ENCODE measurements around the gene AFAP1.

Gene AFAP1

GRCh38 chr4:7766086-7766485, 173.6 kb downstream of the AFAP1 start:
- DNase-seq, result no peak

- DNase-seq, result no peak
Measured at GRCh38 chr4:7765666-7766065, 174.0 kb downstream of the AFAP1 start.

GRCh38 chr4:7764466-7764865, 175.2 kb downstream of the AFAP1 start:
- DNase-seq, result no peak

- no peak for DNase-seq
Measured at GRCh38 chr4:7763788-7764187, 175.9 kb downstream of the AFAP1 start.

- DNase-seq, result no peak
Measured at GRCh38 chr4:7763106-7763505, 176.6 kb downstream of the AFAP1 start.

GRCh38 chr4:7762376-7763030, 177.2 kb downstream of the AFAP1 start:
- no peak for DNase-seq

GRCh38 chr4:7761720-7762119, 177.9 kb downstream of the AFAP1 start:
- DNase-seq, result peak; percentile 23

- DNase-seq, result no peak
Measured at GRCh38 chr4:7761312-7761711, 178.3 kb downstream of the AFAP1 start.

GRCh38 chr4:7760706-7761105, 179.0 kb downstream of the AFAP1 start:
- DNase-seq, result no peak

GRCh38 chr4:7760228-7760627, 179.4 kb downstream of the AFAP1 start:
- no peak for DNase-seq

- DNase-seq, result no peak
Measured at GRCh38 chr4:7759635-7760034, 180.0 kb downstream of the AFAP1 start.

GRCh38 chr4:7759216-7759615, 180.4 kb downstream of the AFAP1 start:
- no peak for DNase-seq

- DNase-seq, result no peak
Measured at GRCh38 chr4:7758476-7758875, 181.2 kb downstream of the AFAP1 start.

- no peak for DNase-seq
Measured at GRCh38 chr4:7757501-7758471, 181.9 kb downstream of the AFAP1 start.

- DNase-seq, result no peak
Measured at GRCh38 chr4:7756561-7757355, 182.9 kb downstream of the AFAP1 start.

GRCh38 chr4:7756071-7756470, 183.6 kb downstream of the AFAP1 start:
- no peak for DNase-seq

- DNase-seq, result no peak
Measured at GRCh38 chr4:7755561-7755960, 184.1 kb downstream of the AFAP1 start.

- no peak for DNase-seq
Measured at GRCh38 chr4:7754565-7755262, 184.9 kb downstream of the AFAP1 start.

GRCh38 chr4:7753931-7754465, 185.7 kb downstream of the AFAP1 start:
- no peak for DNase-seq

- no peak for DNase-seq
Measured at GRCh38 chr4:7753271-7753670, 186.4 kb downstream of the AFAP1 start.

GRCh38 chr4:7752649-7753048, 187.0 kb downstream of the AFAP1 start:
- no peak for DNase-seq

- no peak for DNase-seq
Measured at GRCh38 chr4:7750972-7751371, 188.7 kb downstream of the AFAP1 start.

Data from GDM1 (cell line).